Measurements from ENCODE around the gene PTTG1IP.

PTTG1IP gene

DNA sequence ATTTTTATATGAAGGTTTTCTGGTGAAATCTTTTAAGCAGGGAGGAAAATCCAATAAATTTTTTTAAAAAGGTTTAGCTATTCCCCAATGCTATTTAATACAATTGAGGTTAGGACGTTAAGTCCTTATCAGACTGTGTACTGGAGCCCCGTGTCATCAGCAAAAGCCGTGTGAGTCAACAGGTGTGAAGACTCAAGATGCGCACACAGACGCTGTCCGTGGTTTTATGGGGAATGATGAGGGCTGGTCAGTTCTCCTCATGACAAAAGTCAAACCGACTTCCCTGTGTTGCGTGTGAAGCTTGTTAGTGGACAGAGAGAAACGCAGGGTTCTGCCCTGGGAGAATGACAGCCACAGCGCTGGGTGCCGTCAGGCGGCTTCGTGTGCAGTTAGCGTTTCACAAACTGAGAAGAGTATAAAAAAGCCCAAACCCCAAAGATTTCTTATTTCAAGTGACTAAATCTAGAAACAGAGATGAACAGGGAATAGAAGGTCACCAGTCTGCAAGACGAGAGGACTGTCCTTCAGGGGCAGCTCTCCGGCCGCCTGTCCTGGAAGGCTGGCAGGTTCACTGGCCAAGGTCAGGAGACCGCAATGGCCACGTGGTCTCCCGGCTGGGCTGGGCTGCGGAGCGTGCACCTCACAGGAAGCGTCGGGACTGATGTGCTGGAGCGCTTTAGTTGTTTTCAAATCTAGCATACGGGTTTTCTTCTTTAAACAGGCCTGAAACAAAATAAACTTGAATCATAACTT, 22.4 kb downstream of the PTTG1IP start:
- no peak for DNase-seq (ENCODE audit: low read depth)
- no peak for TF ChIP-seq CTCF (IDR thresholded peaks at IDR 0.05; ENCODE audit: insufficient read depth, low read depth, low read length, missing control alignments)

DNA sequence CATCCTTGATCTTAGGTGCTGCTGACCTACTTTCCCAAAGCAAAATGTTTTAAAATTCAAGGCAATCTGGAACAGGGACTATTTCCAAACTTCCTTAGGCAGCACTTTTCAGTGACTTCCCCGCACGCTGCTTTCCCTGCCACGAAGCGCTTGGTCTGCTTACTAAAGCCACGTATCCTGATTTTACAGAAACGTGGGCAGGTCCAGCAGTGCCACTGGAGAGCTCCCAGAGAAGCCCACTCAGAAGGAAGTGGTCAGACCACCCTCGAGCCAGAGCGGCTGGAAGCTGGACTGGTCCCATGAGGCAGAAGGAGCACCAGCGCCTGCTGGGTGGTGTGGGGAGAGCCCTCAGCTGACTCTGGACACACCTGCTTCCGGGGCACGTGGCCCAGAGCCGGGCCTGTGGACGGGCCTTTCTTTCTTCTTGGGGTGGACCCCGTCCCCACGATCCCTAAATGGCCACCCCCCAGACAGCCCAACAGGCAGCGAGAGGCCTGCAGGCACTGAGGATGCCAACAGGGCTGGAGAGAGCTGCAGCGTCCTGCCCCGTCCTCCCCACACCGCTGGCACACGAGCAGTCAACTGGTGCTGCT, 23.2 kb downstream of the PTTG1IP start:
- no peak for TF ChIP-seq CTCF (IDR thresholded peaks at IDR 0.05; ENCODE audit: insufficient read depth, low read depth, low read length, missing control alignments)
- DNase-seq (ENCODE audit: low read depth): no peak
- H3K4me3 ChIP-seq (ENCODE audit: low read depth, low read length): no peak overlapping the region

More for the DNA sequence above, 22.4 kb downstream of the PTTG1IP start:
- no peak overlapping the region for H3K4me3 ChIP-seq (ENCODE audit: low read depth, low read length)

GRCh38 chr21:44849616-44850130, 23.8 kb downstream of the PTTG1IP start:
- no peak for DNase-seq (ENCODE audit: low read depth)
- TF ChIP-seq CTCF (IDR thresholded peaks at IDR 0.05; ENCODE audit: insufficient read depth, low read depth, low read length, missing control alignments): no peak
- no peak overlapping the region for H3K4me3 ChIP-seq (ENCODE audit: low read depth, low read length)

GRCh38 chr21:44848821-44849521, 24.5 kb downstream of the PTTG1IP start:
- H3K4me3 ChIP-seq (ENCODE audit: low read depth, low read length): no peak overlapping the region
- TF ChIP-seq CTCF (IDR thresholded peaks at IDR 0.05; ENCODE audit: insufficient read depth, low read depth, low read length, missing control alignments): no peak
- DNase-seq (ENCODE audit: low read depth): no peak

- TF ChIP-seq CTCF (IDR thresholded peaks at IDR 0.05; ENCODE audit: insufficient read depth, low read depth, low read length, missing control alignments): no peak
- no peak for DNase-seq (ENCODE audit: low read depth)
These were observed 26.0 kb downstream of the PTTG1IP start for GRCh38 chr21:44847261-44848056.

DNA sequence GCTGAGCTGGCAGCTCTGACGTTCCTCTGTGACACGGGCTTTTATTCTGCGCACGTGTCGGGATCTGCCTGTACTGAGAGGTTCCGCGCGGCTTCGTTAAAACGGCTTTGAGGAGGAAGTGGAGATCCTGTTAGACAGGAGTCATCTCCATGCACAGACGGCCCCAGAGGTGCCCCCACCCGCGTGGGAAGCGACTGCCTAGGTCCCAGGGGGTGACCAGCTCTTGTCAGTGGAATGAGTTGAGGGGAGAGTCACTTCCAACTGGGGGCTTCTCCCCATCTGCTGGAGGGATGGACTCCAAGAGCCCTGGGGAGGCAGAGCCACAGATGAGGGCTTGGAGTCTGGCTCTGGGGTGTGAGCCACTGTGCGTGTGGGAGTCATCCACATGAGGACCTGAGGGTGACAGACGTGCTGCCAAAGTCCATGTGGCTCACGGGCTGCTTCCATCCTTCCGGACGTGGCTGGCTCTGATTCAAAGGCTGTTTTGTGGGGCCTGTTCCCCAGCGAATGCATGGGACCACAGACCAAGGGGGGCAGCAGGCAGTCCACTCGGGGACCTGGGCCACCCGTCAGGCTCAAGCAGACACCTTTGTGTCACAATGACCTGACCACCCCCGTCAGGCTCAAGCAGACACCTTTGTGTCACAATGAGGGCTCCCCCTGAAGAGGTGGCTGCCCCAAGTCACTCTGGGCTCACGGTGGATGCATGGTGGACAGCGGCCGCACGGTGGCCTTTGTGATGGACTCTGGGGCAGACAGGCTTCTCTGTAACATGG, 26.8 kb downstream of the PTTG1IP start:
- no peak overlapping the region; the same call in 1 of the 2 replicates for H3K4me3 ChIP-seq (ENCODE audit: low read depth, low read length)
- peak; percentile 31 for DNase-seq (ENCODE audit: low read depth)
- TF ChIP-seq CTCF (IDR thresholded peaks at IDR 0.05; ENCODE audit: insufficient read depth, low read depth, low read length, missing control alignments): no peak

More at GRCh38 chr21:44847261-44848056, 26.0 kb downstream of the PTTG1IP start:
- H3K4me3 ChIP-seq (ENCODE audit: low read depth, low read length): no peak overlapping the region

Data from GM12865 (cell line).